ENCODE results near the gene ENTPD2.

The ENTPD2 gene

GRCh38 chr9:137078701-137079400, 25.0 kb upstream of the ENTPD2 start:
- no peak for DNase-seq

GRCh38 chr9:137077758-137078693, 24.2 kb upstream of the ENTPD2 start:
- DNase-seq, result peak; percentile 18

- DNase-seq, result peak; percentile 65
These were observed 23.3 kb upstream of the ENTPD2 start, which contains the start of gene UAP1L1 for GRCh38 chr9:137077010-137077747. Gene UAP1L1 (plus strand): TSS chr9:137077517. CDS start chr9:137077533, 16 bp downstream.

- DNase-seq, result no peak
These were observed 22.8 kb upstream of the ENTPD2 start for GRCh38 chr9:137076636-137077009.

GRCh38 chr9:137075275-137075775, 21.5 kb upstream of the ENTPD2 start:
- no peak for DNase-seq

GRCh38 chr9:137074657-137075274, 20.9 kb upstream of the ENTPD2 start:
- no peak for DNase-seq

- DNase-seq, result no peak
These were observed 20.1 kb upstream of the ENTPD2 start for GRCh38 chr9:137073992-137074399.

- no peak for DNase-seq
These were observed 17.4 kb upstream of the ENTPD2 start for GRCh38 chr9:137071282-137071681.

- no peak for DNase-seq
These were observed 17.0 kb upstream of the ENTPD2 start for GRCh38 chr9:137070906-137071275.

- DNase-seq, result peak; percentile 85
These were observed 16.5 kb upstream of the ENTPD2 start, which contains the start of gene SAPCD2 for GRCh38 chr9:137070201-137070905. Gene SAPCD2 (minus strand): TSS chr9:137070557. CDS start chr9:137070460, 97 bp downstream.

GRCh38 chr9:137069508-137070091, 15.7 kb upstream of the ENTPD2 start:
- DNase-seq, result no peak

GRCh38 chr9:137068539-137069507, 15.0 kb upstream of the ENTPD2 start:
- DNase-seq, result no peak

- DNase-seq, result peak; percentile 61
These were observed 14.1 kb upstream of the ENTPD2 start for GRCh38 chr9:137067860-137068538.

GRCh38 chr9:137066096-137066861, 12.4 kb upstream of the ENTPD2 start:
- no peak for DNase-seq

- DNase-seq, result no peak
These were observed 11.6 kb upstream of the ENTPD2 start for GRCh38 chr9:137065336-137065967.

GRCh38 chr9:137064880-137065164, 11.0 kb upstream of the ENTPD2 start:
- no peak for DNase-seq

GRCh38 chr9:137064027-137064879, 10.4 kb upstream of the ENTPD2 start:
- peak; percentile 56 for DNase-seq
